HG02870 (cell line): ENCODE measurements around the gene LDLRAD3.

Source experiments
- ATAC-seq: cut with Tn5 transposase; IDR thresholded peaks from one replicate; pipeline ENCODE4 v1.9.1; 2021; ENCODE audit warnings: mild to moderate bottlenecking, moderate library complexity; ENCODE audit not compliant: unreplicated experiment

Gene LDLRAD3

DNA sequence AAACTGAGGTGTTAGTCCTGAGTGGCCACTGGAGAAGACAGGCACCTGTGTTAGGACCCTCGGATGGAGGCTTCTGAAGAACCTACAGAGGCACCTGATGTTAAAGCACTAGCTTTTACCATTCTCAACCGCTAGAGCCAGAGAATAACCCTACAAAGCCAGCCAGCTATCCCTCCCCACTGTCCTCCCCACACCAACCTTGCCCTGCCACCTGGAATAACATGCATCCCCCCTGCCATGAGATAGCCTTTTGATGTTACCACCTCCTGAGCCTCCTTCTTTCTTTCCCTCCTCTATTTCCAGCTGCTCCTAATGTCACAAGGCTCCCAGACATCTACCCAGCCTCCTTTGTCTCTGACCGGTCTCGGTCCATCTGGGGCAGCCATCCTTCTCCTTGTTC is 317.2 kb downstream of the LDLRAD3 start:
- ATAC-seq, result no peak

DNA sequence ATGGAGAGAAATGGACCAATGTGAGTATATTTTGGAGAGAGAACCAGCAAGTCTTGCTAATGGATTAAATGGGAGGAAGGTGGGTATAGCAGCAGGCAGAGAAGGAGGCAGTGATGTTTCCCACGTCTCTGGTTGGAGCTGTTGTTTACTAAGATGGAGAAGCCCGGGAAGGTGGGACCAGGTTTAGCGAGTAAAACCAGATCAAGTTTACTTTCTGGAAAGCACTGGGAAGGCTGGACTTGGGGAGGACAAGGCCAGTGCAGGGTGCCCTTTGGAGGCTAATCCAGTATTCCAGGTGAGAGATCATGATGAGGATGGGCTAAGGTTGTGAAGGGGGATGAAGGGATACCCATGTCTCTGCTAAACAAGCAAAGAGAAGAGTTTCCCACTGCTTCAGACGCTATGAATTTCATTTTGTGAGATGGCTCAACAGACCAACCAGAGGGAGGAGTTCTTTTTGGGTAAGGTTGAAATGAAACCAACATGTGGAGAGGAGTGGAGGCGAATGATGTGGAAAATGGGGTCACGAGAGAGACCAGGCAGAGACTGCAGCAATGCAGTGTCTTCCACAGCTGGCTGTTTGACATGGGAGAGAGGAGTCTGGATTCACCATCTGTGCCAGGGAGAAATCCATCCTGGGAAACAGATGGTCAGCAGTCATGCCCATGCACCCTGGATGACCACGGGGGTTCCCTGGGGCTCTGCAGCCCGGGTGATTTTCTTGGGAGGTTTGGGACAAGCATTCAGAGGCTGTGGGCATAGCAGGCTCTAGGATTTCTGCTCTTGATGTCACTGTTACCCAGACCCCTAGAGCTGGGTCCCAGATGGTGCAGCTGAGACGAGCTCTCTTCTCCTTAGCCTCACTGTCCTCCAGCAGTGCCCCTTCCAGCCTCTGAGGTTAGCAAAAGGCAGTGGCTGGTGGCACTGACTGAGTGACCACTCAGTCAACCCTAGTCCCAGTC is 320.4 kb downstream of the LDLRAD3 start:
- ATAC-seq, result no peak

DNA sequence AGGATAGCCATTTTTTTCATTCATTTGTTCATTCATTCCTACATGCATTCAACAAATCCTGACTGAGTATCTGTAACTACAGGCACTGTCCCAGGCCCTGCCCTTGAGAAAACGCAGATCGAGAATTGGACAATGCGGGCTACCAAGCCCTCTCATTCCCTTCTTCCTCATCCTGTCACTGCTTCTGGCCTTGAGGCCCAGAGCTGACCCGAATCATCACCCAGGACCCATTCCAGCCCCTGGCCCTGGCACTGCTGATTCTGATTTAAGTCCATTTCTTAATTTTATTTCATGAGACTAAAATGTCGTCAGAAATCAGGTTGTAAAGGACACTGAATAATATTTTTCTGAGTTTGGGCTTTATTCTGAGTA is 321.1 kb downstream of the LDLRAD3 start:
- no peak for ATAC-seq

DNA sequence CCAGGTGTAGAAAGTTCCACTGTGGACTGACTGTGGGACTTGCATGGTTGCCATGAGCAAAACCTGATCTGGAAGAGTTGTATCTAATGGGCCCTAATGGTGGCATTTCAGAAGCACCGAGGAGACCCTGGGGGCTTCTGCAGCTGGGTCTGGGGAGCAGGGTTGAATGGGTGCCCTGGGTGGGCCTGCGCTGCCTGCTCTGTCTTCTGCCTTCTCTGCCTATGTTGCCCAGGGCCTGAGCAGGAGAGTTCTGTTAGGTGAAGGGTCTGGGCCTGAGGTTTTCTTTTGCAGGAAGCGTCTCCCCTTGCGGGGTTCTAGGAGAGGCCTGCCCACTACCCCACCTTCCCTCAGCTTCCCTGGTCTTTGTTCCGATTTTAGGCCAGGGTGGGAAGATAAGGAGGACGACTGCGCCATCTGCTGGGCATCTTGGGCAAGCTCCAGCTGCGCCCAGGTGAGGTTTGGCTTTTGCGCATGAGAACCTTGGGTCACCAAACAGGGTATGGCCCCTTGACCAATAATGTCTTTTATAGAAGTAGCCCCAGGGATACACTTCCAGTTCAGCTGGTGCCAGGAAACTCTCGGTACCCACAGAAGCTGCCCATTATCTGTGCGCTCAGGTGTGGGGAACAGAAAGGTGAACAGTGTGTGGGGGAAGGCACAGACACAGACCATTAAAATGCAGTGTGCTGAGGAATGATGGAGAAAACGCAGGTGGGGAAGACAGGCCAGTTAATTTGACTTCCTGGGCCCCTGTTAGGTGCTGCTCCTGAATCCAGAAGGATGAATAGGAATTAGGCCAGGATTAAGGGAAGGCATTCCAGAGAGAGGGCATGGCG is 322.1 kb downstream of the LDLRAD3 start:
- peak; percentile 76 for ATAC-seq

GRCh38 chr11:36266767-36267166 is 322.9 kb downstream of the LDLRAD3 start:
- no peak for ATAC-seq

DNA sequence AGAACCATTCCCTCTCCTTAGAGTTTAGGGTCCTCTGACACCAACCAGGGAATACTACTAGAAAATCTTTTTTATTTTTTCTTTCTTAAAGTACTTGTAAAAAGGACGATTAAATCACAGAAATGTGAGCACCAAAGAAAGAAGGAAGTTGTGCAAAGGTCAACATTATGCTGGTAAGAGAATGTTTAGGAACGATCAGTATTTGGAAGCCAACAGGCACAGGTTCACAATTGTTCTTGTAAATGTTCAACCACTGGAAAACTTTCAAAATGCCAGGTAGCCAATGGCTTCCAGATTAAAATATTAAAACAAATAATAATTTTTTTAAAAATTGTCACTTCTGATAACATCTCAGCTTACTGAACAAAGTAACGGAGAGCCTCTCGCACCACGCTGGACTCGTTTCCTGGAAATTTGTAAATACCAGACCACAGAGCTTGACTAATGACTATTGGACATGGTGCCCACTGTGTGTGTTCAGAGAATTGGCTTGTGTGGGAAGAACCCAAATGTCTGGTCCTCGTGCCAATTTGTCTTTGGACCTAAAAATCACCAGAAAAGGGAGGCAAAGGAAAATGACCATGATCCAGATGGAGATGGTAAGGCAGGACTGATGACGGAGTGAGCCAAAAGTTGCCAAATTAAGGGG is 324.6 kb downstream of the LDLRAD3 start:
- ATAC-seq, result no peak

- ATAC-seq, result no peak
These were observed 326.8 kb downstream of the LDLRAD3 start for GRCh38 chr11:36270701-36271100.

GRCh38 chr11:36271794-36272407 is 328.0 kb downstream of the LDLRAD3 start:
- no peak for ATAC-seq

GRCh38 chr11:36273110-36273509 is 329.2 kb downstream of the LDLRAD3 start:
- ATAC-seq, result no peak

- ATAC-seq, result no peak
These were observed 330.6 kb downstream of the LDLRAD3 start for GRCh38 chr11:36274414-36274813.

GRCh38 chr11:36278531-36279282 is 334.8 kb downstream of the LDLRAD3 start:
- ATAC-seq, result no peak

DNA sequence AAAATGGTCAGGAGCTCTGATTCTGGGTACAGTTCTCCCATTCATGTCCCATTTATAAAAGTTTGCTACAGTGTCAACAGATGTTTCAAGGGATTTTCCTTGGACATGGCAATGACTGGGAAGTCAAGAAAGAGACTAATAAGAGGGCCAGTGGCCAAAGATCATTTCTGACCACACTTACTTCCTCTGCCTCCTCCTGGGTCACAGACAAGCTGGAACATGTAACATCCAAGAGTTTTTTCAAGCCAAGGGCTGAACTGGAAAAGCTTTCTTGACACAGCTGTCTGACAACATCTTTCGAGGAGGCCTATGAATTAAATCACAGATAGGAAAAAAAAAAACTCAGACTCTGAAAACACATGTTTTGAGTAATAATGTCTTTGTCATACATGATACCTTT is 336.7 kb downstream of the LDLRAD3 start:
- no peak for ATAC-seq
